ENCODE results near the gene CISD3. TPM values are rescaled to one million over a fixed set of nuclear protein-coding genes. Genes with fewer than 3 reads are reported as not detected.

CISD3 gene
- total RNA-seq (2014; rRNA removed; shearing (Covaris generic)) = 6.0 and 7.1 TPM in 2 replicates
- 24.0 and 34.6 TPM in 2 replicates for polyA plus RNA-seq (2015; cell fraction: cytosol; rRNA removed)
- polyA plus RNA-seq (2015; cell fraction: nucleus; rRNA removed) = 4.6 and 6.3 TPM in 2 replicates

- in situ Hi-C loops (cut with HindIII; ENCODE audit: low pct_unique_long_range_greater_than_20kb, low sequenced_read_pairs) = no loop called here
- DNase-seq (ENCODE audit: low read depth, low spot score) = peak; percentile 86
These were observed at the start of gene CISD3 for GRCh38 chr17:38729886-38730525. Gene CISD3, plus strand, starts transcription at chr17:38730341. Its CDS starts 18 bp downstream, at chr17:38730359.

GRCh38 chr17:38681096-38681495 is 49.0 kb upstream of the CISD3 start:
- in situ Hi-C loops (cut with HindIII; ENCODE audit: low pct_unique_long_range_greater_than_20kb, low sequenced_read_pairs) = no loop called here
- DNase-seq (ENCODE audit: low read depth, low spot score) = no peak

- DNase-seq (ENCODE audit: low read depth, low spot score) = no peak
- in situ Hi-C loops (cut with HindIII; ENCODE audit: low pct_unique_long_range_greater_than_20kb, low sequenced_read_pairs) = no loop called here
These were observed 44.6 kb upstream of the CISD3 start for GRCh38 chr17:38685491-38685890.

- no peak for DNase-seq (ENCODE audit: low read depth, low spot score)
- in situ Hi-C loops (cut with HindIII; ENCODE audit: low pct_unique_long_range_greater_than_20kb, low sequenced_read_pairs) = no loop called here
These were observed 42.9 kb upstream of the CISD3 start for GRCh38 chr17:38687286-38687685.

GRCh38 chr17:38690386-38690785 is 39.8 kb upstream of the CISD3 start:
- DNase-seq (ENCODE audit: low read depth, low spot score) = no peak
- in situ Hi-C loops (cut with HindIII; ENCODE audit: low pct_unique_long_range_greater_than_20kb, low sequenced_read_pairs) = no loop called here

- DNase-seq (ENCODE audit: low read depth, low spot score) = no peak
- in situ Hi-C loops (cut with HindIII; ENCODE audit: low pct_unique_long_range_greater_than_20kb, low sequenced_read_pairs) = no loop called here
These were observed 39.0 kb upstream of the CISD3 start for GRCh38 chr17:38691154-38691553.

GRCh38 chr17:38693700-38694329 is 36.3 kb upstream of the CISD3 start:
- DNase-seq (ENCODE audit: low read depth, low spot score) = no peak
- in situ Hi-C loops (cut with HindIII; ENCODE audit: low pct_unique_long_range_greater_than_20kb, low sequenced_read_pairs) = no loop called here

- no peak for DNase-seq (ENCODE audit: low read depth, low spot score)
- in situ Hi-C loops (cut with HindIII; ENCODE audit: low pct_unique_long_range_greater_than_20kb, low sequenced_read_pairs) = no loop called here
These were observed 32.9 kb upstream of the CISD3 start for GRCh38 chr17:38697061-38697820.

- in situ Hi-C loops (cut with HindIII; ENCODE audit: low pct_unique_long_range_greater_than_20kb, low sequenced_read_pairs) = no loop called here
- no peak for DNase-seq (ENCODE audit: low read depth, low spot score)
These were observed 31.4 kb upstream of the CISD3 start for GRCh38 chr17:38698760-38699159.

GRCh38 chr17:38701504-38702165 is 28.5 kb upstream of the CISD3 start:
- peak; percentile 27 for DNase-seq (ENCODE audit: low read depth, low spot score)
- in situ Hi-C loops (cut with HindIII; ENCODE audit: low pct_unique_long_range_greater_than_20kb, low sequenced_read_pairs) = no loop called here

GRCh38 chr17:38702166-38702915 is 27.8 kb upstream of the CISD3 start:
- in situ Hi-C loops (cut with HindIII; ENCODE audit: low pct_unique_long_range_greater_than_20kb, low sequenced_read_pairs) = no loop called here
- DNase-seq (ENCODE audit: low read depth, low spot score) = peak; percentile 80

- in situ Hi-C loops (cut with HindIII; ENCODE audit: low pct_unique_long_range_greater_than_20kb, low sequenced_read_pairs) = no loop called here
- DNase-seq (ENCODE audit: low read depth, low spot score) = no peak
These were observed 27.0 kb upstream of the CISD3 start for GRCh38 chr17:38702916-38703741.

GRCh38 chr17:38703742-38704605 is 26.2 kb upstream of the CISD3 start:
- in situ Hi-C loops (cut with HindIII; ENCODE audit: low pct_unique_long_range_greater_than_20kb, low sequenced_read_pairs) = no loop called here
- no peak for DNase-seq (ENCODE audit: low read depth, low spot score)

GRCh38 chr17:38704606-38705522 is 25.3 kb upstream of the CISD3 start, which contains the start of gene MLLT6:
Gene MLLT6, plus strand, starts transcription at chr17:38705273. Its CDS starts 360 bp downstream, at chr17:38705633.
- in situ Hi-C loops (cut with HindIII; ENCODE audit: low pct_unique_long_range_greater_than_20kb, low sequenced_read_pairs) = no loop called here
- DNase-seq (ENCODE audit: low read depth, low spot score) = peak; percentile 63

- DNase-seq (ENCODE audit: low read depth, low spot score) = no peak
- in situ Hi-C loops (cut with HindIII; ENCODE audit: low pct_unique_long_range_greater_than_20kb, low sequenced_read_pairs) = no loop called here
These were observed 24.7 kb upstream of the CISD3 start for GRCh38 chr17:38705523-38705802.
